KOPT-K1 (cell line): ENCODE results near the gene TMEM74B.
"Not testable (repeated sequence)": the region's sequence is repeated elsewhere in the genome, so short reads cannot be mapped to it uniquely, and the experiment has no call there.

Experiments
- H3K27ac ChIP-seq: fragments of 200-600 bp; sonication (generic); 2 replicates; pipeline ENCODE4 v1.5.1; 2016; ENCODE audit warnings: antibody characterized with exemption, mild to moderate bottlenecking, low read depth, low read length; ENCODE audit not compliant: poor library complexity, severe bottlenecking
- H3K36me3 ChIP-seq: fragments of 200-600 bp; sonication (generic); 2 replicates; pipeline ENCODE4 v1.5.1; 2017; ENCODE audit warnings: antibody characterized with exemption, mild to moderate bottlenecking, low read length, moderate library complexity; ENCODE audit not compliant: insufficient read depth
- H3K9me3 ChIP-seq: fragments of 200-600 bp; sonication (generic); 2 replicates; pipeline ENCODE4 v1.5.1; 2017; ENCODE audit warnings: antibody characterized with exemption, low read length, mild to moderate bottlenecking; ENCODE audit not compliant: insufficient read depth, poor library complexity, severe bottlenecking

TMEM74B gene

GRCh38 chr20:1184638-1185315 is at the start of gene TMEM74B:
Gene TMEM74B (minus strand): TSS chr20:1184981. CDS start chr20:1183801, 1,180 bp downstream.
- Histone ChIP-seq H3K9me3 (no peaks in the 10 kb centered on the region), H3K36me3 (no peaks in the 10 kb centered on the region), H3K27ac (no peak within 1 kb of the TSS)

GRCh38 chr20:1232286-1233111 is 47.7 kb upstream of the TMEM74B start:
- Histone ChIP-seq H3K36me3 (no peaks in the 10 kb centered on the region), H3K27ac (no peak overlapping the region), H3K9me3 (no peaks in the 10 kb centered on the region)

- H3K9me3 ChIP-seq, result peaks cover 12% of the 10 kb centered on the region
- H3K27ac ChIP-seq, result no peak overlapping the region
- no peaks in the 10 kb centered on the region for H3K36me3 ChIP-seq
These were observed 44.8 kb upstream of the TMEM74B start for GRCh38 chr20:1229541-1229940.

- Histone ChIP-seq H3K36me3 (no peaks in the 10 kb centered on the region), H3K27ac (no peak within 1 kb of the TSS)
These were observed 41.2 kb upstream of the TMEM74B start, which contains the start of gene RAD21L1 for GRCh38 chr20:1225783-1226654. Gene RAD21L1 (plus strand): TSS chr20:1226044. CDS start chr20:1228454, 2,410 bp downstream.

GRCh38 chr20:1225263-1225782 is 40.5 kb upstream of the TMEM74B start:
- H3K36me3 ChIP-seq, result no peaks in the 10 kb centered on the region
- H3K9me3 ChIP-seq, result peaks cover 12% of the 10 kb centered on the region
- H3K27ac ChIP-seq, result no peak overlapping the region

More at GRCh38 chr20:1225783-1226654, 41.2 kb upstream of the TMEM74B start, which contains the start of gene RAD21L1:
- H3K9me3 ChIP-seq, result peaks cover 12% of the 10 kb centered on the region

GRCh38 chr20:1224205-1224890 is 39.6 kb upstream of the TMEM74B start:
- Histone ChIP-seq H3K9me3 (peaks cover 12% of the 10 kb centered on the region), H3K36me3 (no peaks in the 10 kb centered on the region), H3K27ac (no peak overlapping the region)

- peaks cover 12% of the 10 kb centered on the region for H3K9me3 ChIP-seq
- H3K27ac ChIP-seq, H3K36me3 ChIP-seq: not testable (repeated sequence)
These were observed 38.0 kb upstream of the TMEM74B start for GRCh38 chr20:1222750-1223149.

- not testable (repeated sequence) for H3K9me3 ChIP-seq, H3K36me3 ChIP-seq, H3K27ac ChIP-seq
These were observed 32.0 kb upstream of the TMEM74B start for GRCh38 chr20:1216527-1217427.

GRCh38 chr20:1215386-1216170 is 30.8 kb upstream of the TMEM74B start:
- H3K36me3 ChIP-seq, result no peaks in the 10 kb centered on the region

GRCh38 chr20:1214838-1215261 is 30.1 kb upstream of the TMEM74B start:
- Histone ChIP-seq H3K9me3 (no peaks in the 10 kb centered on the region), H3K36me3 (no peaks in the 10 kb centered on the region), H3K27ac (no peak overlapping the region)

More at GRCh38 chr20:1215386-1216170, 30.8 kb upstream of the TMEM74B start:
- H3K27ac ChIP-seq, result no peak overlapping the region
- H3K9me3 ChIP-seq, result no peaks in the 10 kb centered on the region

- Histone ChIP-seq H3K36me3 (no peaks in the 10 kb centered on the region), H3K27ac (no peak overlapping the region), H3K9me3 (no peaks in the 10 kb centered on the region)
These were observed 28.0 kb upstream of the TMEM74B start for GRCh38 chr20:1212607-1213396.

GRCh38 chr20:1212023-1212422 is 27.2 kb upstream of the TMEM74B start:
- Histone ChIP-seq H3K36me3 (no peaks in the 10 kb centered on the region), H3K27ac (no peak overlapping the region), H3K9me3 (no peaks in the 10 kb centered on the region)
